HepG2 (cell line): Measurements from ENCODE around the gene SEMA3B. TPM values are rescaled to one million over a fixed set of nuclear protein-coding genes. Genes with fewer than 3 reads are reported as not detected.

Experiments
- ARID4A ChIP-seq: sonication (generic); formaldehyde crosslinking; IDR thresholded peaks from 2 replicates; pipeline ENCODE4 v1.5.0; 2020; ENCODE audit warnings: mild to moderate bottlenecking, missing genetic modification reagents, borderline replicate concordance
- GATAD2A ChIP-seq: IDR thresholded peaks from 2 replicates; pipeline ENCODE4 v1.6.1; 2016
- GMEB1 ChIP-seq: sonication (generic); formaldehyde crosslinking; IDR thresholded peaks from 2 replicates; pipeline ENCODE4 v1.5.1; 2020; ENCODE audit warnings: missing genetic modification reagents, mild to moderate bottlenecking, borderline replicate concordance
- HDAC1 ChIP-seq: sonication (generic); formaldehyde crosslinking; IDR thresholded peaks from 2 replicates; pipeline ENCODE4 v1.5.1; 2020; ENCODE audit warnings: mild to moderate bottlenecking, missing genetic modification reagents
- MAFF ChIP-seq: IDR thresholded peaks from 2 replicates; pipeline ENCODE4 v1.6.1; 2011; ENCODE audit warnings: low read depth, low read length, improper control_type of control experiment
- MTF2 ChIP-seq: sonication (generic); formaldehyde crosslinking; IDR thresholded peaks from 2 replicates; pipeline ENCODE4 v1.5.0; 2020; ENCODE audit warnings: missing genetic modification reagents, borderline replicate concordance
- NPAS2 ChIP-seq: sonication (generic); formaldehyde crosslinking; IDR thresholded peaks from 2 replicates; pipeline ENCODE4 v1.8.0; 2022; ENCODE audit warnings: mild to moderate bottlenecking, missing genetic modification reagents, borderline replicate concordance
- PCBP1 ChIP-seq: fragments of 200-400 bp; formaldehyde crosslinking; IDR thresholded peaks from 2 replicates; pipeline ENCODE4 v1.6.1; 2017; ENCODE audit warnings: mild to moderate bottlenecking, low read depth, low read length, borderline replicate concordance
- POLR2A ChIP-seq, 2 experiments: IDR thresholded peaks; 2 replicates each; pipeline ENCODE4 v1.6.1; 2011; ENCODE audit warnings: low read depth in 2 of 2, low read length in 2 of 2, mild to moderate bottlenecking in 1 of 2, moderate library complexity in 1 of 2; ENCODE audit not compliant: insufficient read depth in 1 of 2
- PPARG ChIP-seq: conservative IDR thresholded peaks from 2 replicates; pipeline ENCODE4 v1.6.1; 2016; ENCODE audit warnings: missing biosample characterization, missing genetic modification reagents
- RFX3 ChIP-seq: IDR thresholded peaks from 2 replicates; pipeline ENCODE4 v1.6.1; 2016; ENCODE audit warnings: missing biosample characterization, missing genetic modification reagents
- TOPORS ChIP-seq: sonication (generic); formaldehyde crosslinking; IDR thresholded peaks from 2 replicates; pipeline ENCODE4 v1.8.0; 2023; ENCODE audit warnings: mild to moderate bottlenecking, missing genetic modification reagents
- ZFP62 ChIP-seq: sonication (generic); formaldehyde crosslinking; IDR thresholded peaks from 2 replicates; pipeline ENCODE4 v1.4.0; 2020; ENCODE audit warnings: missing genetic modification reagents
- ZNF563 ChIP-seq: sonication (generic); formaldehyde crosslinking; IDR thresholded peaks from 2 replicates; pipeline ENCODE4 v1.8.0; 2022; ENCODE audit warnings: mild to moderate bottlenecking, moderate library complexity, missing genetic modification reagents
- polyA plus RNA-seq, 8 experiments: library from polyadenylated mRNA; depleted of rRNA in 3 of 8; stranded (reverse) in 7 of 8; unstranded in 1 of 8; fragments of >200 nt; fragmentation: Illumina TruSeq in 4 of 8; extraction: Trizol in 4 of 8; gene quantifications; 2 replicates each; pipeline versions ENCODE4 v1.2.1 to v1.2.3, GENCODE V29; 2011 to 2016; ENCODE audit warnings: low read depth in 4 of 8, missing spikeins in 1 of 8, mixed read lengths in 1 of 8; ENCODE audit not compliant: insufficient read depth in 1 of 8
- total RNA-seq, 5 experiments: library from RNA; depleted of rRNA; stranded (reverse); fragments of >200 nt; fragmentation: Illumina TruSeq; extraction: Trizol; gene quantifications; 2 replicates each; pipeline ENCODE4 v1.2.3, GENCODE V29; 2016; ENCODE audit warnings: low read depth in 1 of 5
- TF ChIP-seq, protein P1 (sequence below), 2 experiments: sonication (generic) in 1 of 2; formaldehyde crosslinking in 1 of 2; IDR thresholded peaks; 2 replicates each; pipeline versions ENCODE4 v1.6.1 to v1.9.0; 2014 to 2022; ENCODE audit warnings: antibody characterized with exemption in 1 of 2, borderline replicate concordance in 1 of 2, inconsistent platforms in 1 of 2, low read depth in 1 of 2, missing genetic modification reagents in 1 of 2
- TF ChIP-seq, protein P2 (sequence below): sonication (generic); formaldehyde crosslinking; conservative IDR thresholded peaks from 2 replicates; pipeline ENCODE4 v1.4.0; 2020; ENCODE audit warnings: missing genetic modification reagents

The SEMA3B gene
- total and polyA plus RNA-seq, 2 of the 13 experiments (the other 11 are each of a cell fraction or from before 2014, with no cell fraction given), result 93.2 to 158 TPM

GRCh38 chr3:50235716-50236483 lies 33.0 kb upstream of the SEMA3B start, which contains the start of gene GNAI2 (continued):
- TF ChIP-seq, protein P1, sequence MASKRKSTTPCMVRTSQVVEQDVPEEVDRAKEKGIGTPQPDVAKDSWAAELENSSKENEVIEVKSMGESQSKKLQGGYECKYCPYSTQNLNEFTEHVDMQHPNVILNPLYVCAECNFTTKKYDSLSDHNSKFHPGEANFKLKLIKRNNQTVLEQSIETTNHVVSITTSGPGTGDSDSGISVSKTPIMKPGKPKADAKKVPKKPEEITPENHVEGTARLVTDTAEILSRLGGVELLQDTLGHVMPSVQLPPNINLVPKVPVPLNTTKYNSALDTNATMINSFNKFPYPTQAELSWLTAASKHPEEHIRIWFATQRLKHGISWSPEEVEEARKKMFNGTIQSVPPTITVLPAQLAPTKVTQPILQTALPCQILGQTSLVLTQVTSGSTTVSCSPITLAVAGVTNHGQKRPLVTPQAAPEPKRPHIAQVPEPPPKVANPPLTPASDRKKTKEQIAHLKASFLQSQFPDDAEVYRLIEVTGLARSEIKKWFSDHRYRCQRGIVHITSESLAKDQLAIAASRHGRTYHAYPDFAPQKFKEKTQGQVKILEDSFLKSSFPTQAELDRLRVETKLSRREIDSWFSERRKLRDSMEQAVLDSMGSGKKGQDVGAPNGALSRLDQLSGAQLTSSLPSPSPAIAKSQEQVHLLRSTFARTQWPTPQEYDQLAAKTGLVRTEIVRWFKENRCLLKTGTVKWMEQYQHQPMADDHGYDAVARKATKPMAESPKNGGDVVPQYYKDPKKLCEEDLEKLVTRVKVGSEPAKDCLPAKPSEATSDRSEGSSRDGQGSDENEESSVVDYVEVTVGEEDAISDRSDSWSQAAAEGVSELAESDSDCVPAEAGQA (IDR thresholded peaks at IDR 0.05; ENCODE audit: low read depth), result no peak
- TF ChIP-seq, protein P1 (CRISPR knock-in tag; IDR thresholded peaks at IDR 0.05; ENCODE audit: borderline replicate concordance), result no peak
- peak; percentile 66 to 92 for TF ChIP-seq POLR2A (IDR thresholded peaks at IDR 0.05; ENCODE audit: insufficient read depth in 1 of 2, low read depth in 2 of 2, low read length in 2 of 2)
- 0 out of 2 replicates have a peak, but pooled peaks have one; percentile 34 for TF ChIP-seq TOPORS (CRISPR knock-in tag)
- TF ChIP-seq HDAC1 (CRISPR knock-in tag), result peak; percentile 64
- TF ChIP-seq PPARG, result no peak
- TF ChIP-seq GMEB1 (CRISPR knock-in tag), result 0 out of 2 replicates have a peak, but pooled peaks have one; percentile 41
- TF ChIP-seq PCBP1, result no peak
- TF ChIP-seq MAFF, result no peak
- TF ChIP-seq GATAD2A (CRISPR knock-in tag), result no peak
- TF ChIP-seq, protein P2, sequence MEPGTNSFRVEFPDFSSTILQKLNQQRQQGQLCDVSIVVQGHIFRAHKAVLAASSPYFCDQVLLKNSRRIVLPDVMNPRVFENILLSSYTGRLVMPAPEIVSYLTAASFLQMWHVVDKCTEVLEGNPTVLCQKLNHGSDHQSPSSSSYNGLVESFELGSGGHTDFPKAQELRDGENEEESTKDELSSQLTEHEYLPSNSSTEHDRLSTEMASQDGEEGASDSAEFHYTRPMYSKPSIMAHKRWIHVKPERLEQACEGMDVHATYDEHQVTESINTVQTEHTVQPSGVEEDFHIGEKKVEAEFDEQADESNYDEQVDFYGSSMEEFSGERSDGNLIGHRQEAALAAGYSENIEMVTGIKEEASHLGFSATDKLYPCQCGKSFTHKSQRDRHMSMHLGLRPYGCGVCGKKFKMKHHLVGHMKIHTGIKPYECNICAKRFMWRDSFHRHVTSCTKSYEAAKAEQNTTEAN (CRISPR knock-in tag), result no peak
- no peak for TF ChIP-seq MTF2 (CRISPR knock-in tag)
- no peak for TF ChIP-seq RFX3 (CRISPR knock-in tag)
- peak; percentile 79 for TF ChIP-seq ZNF563 (CRISPR knock-in tag)
- peak; percentile 67; the same call in 1 of the 2 replicates for TF ChIP-seq ARID4A (CRISPR knock-in tag)
- no peak for TF ChIP-seq NPAS2 (CRISPR knock-in tag)
- no peak for TF ChIP-seq ZFP62 (CRISPR knock-in tag)
